Right renal cortex interstitium (tissue), 3 donors: ENCODE results near the gene TLCD3B. TPM values are rescaled to one million over a fixed set of nuclear protein-coding genes. Genes with fewer than 3 reads are reported as not detected.
"Not testable (repeated sequence)": the region's sequence is repeated elsewhere in the genome, so short reads cannot be mapped to it uniquely, and the experiment has no call there.

Experiments used
- DNase-seq, 3 donors: peaks; one replicate each; pipeline ENCODE4 v3.0.0-alpha.2; 2013; ENCODE audit warnings: low read depth in 3 of 3, low spot score in 2 of 3
- polyA plus RNA-seq, 3 donors: library from polyadenylated mRNA; unstranded; fragments of 120-200 nt; gene quantifications; one replicate each; pipeline ENCODE4 v1.2.1, GENCODE V29; 2013; ENCODE audit not compliant: insufficient read length in 3 of 3

TLCD3B gene
- polyA plus RNA-seq, 3 donors: 0.60 to 0.93 (median 0.90) TPM

DNA sequence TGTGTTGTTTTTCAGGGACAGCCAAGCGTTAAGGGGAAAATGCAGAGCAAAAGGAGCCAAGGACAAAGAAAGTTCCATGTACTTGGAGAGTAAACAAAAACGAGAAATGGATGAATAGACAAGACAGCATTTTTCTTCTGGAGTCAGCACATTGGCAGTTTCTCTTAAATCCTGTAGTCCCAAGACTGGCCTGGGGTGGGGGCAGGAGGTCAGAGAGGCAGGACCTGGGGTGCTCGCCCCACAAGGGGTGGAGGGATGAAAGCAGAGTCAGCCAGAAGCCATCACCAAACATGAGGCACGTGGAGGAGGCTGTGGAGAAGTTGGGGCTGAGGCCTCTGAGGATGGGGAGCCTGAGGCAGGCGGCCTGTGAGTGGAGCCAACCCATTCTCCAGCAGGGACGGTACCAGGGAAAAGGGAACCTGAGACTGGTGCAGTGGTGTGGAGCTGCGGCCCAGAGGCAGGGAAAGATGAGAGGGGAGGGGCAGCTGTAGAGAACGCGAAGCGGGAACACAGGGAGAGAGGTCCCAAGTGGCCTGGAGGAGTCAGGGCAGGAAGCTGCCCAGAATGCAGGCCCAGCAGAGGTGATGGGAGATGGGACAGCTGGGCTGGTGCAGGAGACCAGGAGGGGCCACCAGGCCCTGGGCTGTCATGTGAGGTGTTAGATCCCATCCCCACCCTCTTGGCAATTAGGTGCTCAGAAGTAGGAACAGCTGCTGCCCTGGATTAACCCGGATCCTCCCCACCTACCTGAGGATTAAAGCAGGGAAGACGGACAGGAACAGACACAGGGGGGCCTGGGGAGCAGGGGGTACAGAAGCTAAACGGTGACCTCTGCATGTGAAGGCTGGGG lies 3.3 kb downstream of the TLCD3B start:
- no peak for DNase-seq

DNA sequence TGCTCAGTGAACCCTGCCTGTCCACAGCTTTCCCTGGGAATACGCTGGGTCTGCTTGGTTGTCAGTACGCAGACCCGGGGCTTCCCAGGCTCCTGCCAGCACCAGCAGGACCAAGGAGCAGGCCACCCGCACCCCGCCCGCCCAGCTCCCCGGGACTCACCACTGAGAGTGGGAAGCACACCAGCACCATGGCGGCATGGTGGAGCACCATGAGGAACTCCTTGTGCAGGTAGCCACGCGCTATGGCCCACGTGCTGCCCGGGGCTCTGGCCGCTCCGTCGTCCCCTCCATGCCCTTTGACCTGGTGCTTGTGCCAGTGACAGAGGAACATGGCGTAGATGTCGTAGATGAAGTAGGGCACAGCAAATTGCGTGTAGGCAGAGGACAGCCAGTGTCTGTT lies 4.6 kb downstream of the TLCD3B start:
- no peak for DNase-seq

GRCh38 chr16:30025574-30025973 lies 5.5 kb downstream of the TLCD3B start:
- DNase-seq: no peak

GRCh38 chr16:30025156-30025555 lies 5.9 kb downstream of the TLCD3B start:
- DNase-seq: no peak

- no peak for DNase-seq
Measured at GRCh38 chr16:30024451-30024850, 6.6 kb downstream of the TLCD3B start.

DNA sequence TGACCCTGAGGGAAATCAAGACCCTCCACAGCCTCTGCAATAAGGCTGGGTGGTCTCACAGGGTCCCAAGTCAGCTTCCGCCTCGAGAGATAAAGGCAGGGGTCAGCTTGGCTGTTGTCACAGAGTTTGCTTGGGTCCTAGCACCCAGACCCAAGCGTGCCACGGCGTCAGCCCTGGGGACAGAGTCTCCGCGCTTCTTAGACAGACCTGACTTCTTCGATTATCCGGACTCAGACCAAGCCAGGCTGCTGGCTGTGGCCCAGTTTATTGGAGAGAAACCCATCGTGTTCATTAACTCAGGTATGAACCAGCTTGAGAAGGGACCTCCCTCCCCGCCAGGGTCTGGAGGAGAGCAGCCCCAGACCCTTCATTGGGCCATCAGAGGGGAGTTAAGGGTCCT lies 7.5 kb downstream of the TLCD3B start:
- no peak for DNase-seq

DNA sequence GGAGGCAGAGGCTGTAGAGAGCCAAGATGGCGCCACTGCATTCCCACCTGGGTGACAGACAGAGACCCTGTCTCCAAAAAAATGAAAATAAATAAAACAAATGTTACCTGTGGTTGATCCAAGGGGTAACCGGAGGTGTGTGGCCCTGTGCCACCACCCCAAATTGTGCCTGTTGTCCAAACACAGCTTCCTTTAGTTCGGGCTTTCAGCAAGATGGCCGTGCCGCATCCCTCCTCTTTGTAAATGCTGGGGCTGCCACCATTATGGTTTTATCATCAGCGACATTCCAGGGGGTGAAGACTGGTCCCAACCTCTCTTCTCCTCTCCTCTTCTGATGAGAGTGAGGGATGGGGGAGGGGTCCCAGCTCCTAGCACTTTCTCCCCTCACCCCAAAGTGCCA lies 8.2 kb downstream of the TLCD3B start, which contains the start of gene C16orf92:
Gene C16orf92, plus strand, starts transcription at position 312 of the 400 bp plus-strand sequence. CDS start 143 bp downstream, outside the sequence.
- no peak for DNase-seq

DNA sequence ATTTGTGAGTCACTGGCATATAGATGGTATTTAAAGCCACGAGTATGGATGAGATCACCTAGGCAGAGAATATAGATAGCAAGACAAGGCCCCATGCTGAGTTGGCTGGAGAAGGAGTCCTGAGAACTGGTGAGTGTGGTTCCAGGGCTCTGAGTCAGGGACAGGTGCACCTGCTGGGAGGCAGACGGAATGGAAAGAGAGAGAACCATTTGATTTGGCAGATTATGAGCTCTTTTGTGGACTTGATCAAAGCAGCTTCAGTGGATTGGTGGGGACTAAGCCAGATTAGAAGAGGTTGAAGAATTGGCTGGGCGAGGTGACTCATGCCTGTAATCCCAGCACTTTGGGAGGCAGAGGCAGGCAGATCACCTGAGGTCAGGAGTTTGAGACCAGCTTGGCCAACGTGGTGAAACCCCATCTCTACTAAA lies 12.3 kb downstream of the TLCD3B start:
- DNase-seq: no peak

DNA sequence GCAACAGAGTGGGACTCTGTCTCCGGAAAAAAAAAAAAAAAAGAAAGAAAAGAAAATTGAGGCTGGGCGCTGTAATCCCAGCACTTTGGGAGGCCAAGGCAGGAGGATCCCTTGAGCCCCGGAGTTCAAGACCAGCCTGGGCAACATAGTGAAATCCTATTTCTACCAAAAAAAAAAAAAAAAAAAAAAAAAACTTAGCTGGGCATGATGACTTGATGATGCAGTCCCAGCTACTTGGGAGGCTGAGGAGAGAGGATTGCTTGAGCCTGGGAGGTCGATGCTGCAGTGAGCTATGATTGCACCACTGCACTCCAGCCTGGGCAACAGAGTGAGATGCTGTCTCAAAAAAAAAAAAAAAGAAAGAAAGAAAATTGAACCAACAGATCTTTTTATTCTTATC lies 13.1 kb downstream of the TLCD3B start:
- not testable (repeated sequence) for DNase-seq

DNA sequence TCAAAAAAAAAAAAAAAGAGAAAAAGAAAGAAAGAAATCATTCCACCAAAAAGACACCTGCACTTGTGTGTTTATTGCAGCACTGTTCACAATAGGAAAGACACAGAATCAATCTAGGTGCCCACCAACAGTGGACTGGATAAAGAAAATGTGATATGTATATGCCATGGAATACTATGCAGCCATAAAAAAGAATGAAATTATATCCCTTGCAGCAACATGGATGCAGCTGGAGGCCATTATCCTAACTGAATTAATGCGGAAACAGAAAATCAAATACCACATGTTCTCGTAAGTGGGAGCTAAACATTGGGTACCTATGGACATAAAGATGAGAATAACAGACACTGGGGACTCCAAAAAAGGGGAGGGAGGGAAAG lies 13.8 kb downstream of the TLCD3B start:
- DNase-seq: no peak

- DNase-seq: no peak
Measured at GRCh38 chr16:30016555-30017276, 14.4 kb downstream of the TLCD3B start.

DNA sequence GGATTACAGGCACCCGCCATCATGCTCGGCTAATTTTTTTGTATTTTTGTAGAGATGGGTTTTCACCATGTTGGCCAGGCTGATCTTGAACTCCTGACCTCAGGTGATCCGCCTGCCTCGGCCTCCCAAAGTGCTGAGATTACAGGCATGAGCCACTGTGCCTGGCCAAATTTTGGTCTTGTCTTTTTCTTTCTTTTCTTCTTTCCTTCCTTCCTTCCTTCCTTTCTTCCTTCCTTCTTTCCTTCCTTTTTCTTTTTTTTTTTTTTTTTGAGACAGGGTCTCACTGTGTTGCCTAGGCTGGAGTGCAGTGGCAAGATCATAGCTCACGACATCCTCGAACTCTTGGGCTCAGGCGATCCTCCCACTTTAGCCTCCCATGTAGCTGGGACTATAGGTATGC lies 15.6 kb downstream of the TLCD3B start:
- DNase-seq: not testable (repeated sequence)

- DNase-seq: not testable (repeated sequence)
Measured at GRCh38 chr16:30012598-30012997, 18.5 kb downstream of the TLCD3B start.

GRCh38 chr16:30011714-30012504 lies 19.2 kb downstream of the TLCD3B start:
- no peak for DNase-seq

- DNase-seq: no peak
Measured at GRCh38 chr16:30010844-30011713, 20.0 kb downstream of the TLCD3B start, which contains the start of gene DOC2A. Gene DOC2A, minus strand, starts transcription at chr16:30011027. Its CDS starts 805 bp downstream, at chr16:30010222.

DNA sequence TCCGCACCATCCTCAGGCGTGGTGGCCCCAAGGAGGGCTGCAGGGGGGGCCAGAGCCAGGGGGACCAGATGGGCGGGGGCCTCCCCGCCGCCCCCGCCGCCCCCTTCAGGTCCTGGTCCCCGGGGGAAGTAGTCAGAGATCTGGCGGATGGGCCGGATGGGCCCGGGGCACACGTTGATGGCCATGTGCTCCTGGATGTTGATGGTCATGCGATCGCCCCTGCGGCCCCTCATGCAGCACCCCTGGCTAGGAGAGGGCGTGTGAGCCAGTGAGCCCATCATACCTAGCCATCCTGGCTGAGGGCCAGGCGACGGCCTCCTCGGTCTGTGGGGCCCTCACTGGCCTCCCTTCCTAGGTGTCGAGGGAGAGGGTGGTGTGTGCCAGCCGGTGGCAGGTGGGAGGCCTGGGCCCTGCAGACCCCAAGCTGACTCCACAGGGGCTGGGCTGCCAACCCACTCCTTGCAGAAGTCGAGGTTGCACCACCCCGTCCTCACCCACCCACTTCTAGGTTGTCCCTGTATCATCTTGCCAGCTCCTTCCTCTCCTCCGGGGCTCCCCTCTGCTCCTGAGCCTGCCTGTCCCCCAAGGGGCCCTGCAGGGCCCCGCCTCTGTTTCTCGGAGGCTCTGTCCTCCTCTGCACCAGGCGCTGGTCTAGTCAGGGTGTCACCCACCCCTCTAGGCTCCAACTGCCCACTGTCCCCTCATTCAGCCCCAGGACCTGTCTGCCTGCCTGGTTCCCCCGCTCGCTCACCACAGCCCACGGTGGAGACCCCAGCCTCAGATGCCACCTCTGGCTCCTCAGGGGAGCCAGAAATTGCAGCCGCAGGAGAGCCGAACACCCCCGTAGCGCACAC lies 20.9 kb downstream of the TLCD3B start:
- DNase-seq: no peak

- DNase-seq: no peak
Measured at GRCh38 chr16:30009085-30009862, 21.8 kb downstream of the TLCD3B start.

DNA sequence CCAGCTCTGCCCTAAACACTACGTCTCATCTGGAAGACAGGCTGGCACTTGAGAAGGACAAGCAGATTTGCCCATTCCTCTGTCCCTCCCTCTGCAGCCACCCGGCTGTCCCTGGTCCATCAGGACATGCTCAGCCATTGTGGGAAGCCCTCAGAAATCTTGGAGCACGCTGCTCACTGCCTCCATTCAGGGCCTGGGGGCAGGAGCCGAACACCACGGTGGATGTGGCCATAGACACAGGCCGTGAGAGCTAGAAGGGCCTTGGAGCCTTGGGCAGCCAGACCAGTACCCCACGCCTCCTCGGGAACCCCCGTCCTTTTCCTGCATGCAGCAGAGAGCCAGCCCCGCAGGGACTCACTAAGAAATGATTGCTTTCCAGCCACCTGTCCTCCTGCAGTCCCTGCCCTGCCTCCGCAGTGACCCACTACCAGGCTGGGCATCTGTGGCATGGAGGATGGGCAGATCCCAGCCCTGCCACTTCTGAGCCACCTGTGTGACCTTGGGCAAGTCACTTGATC lies 23.6 kb downstream of the TLCD3B start:
- no peak for DNase-seq
